ENCODE results near the gene CNFN.
"Not testable (repeated sequence)": the region's sequence is repeated elsewhere in the genome, so short reads cannot be mapped to it uniquely, and the experiment has no call there.

The CNFN gene

GRCh38 chr19:42348211-42348610 lies 41.9 kb downstream of the CNFN start:
- DNase-seq: no peak

- no peak for DNase-seq
Observed at GRCh38 chr19:42345191-42345812, 44.8 kb downstream of the CNFN start.

GRCh38 chr19:42344336-42344893 lies 45.7 kb downstream of the CNFN start:
- DNase-seq: no peak

GRCh38 chr19:42343344-42344110 lies 46.6 kb downstream of the CNFN start:
- DNase-seq: no peak

GRCh38 chr19:42339922-42340321 lies 50.2 kb downstream of the CNFN start:
- not testable (repeated sequence) for DNase-seq

GRCh38 chr19:42339126-42339860 lies 50.8 kb downstream of the CNFN start:
- DNase-seq: not testable (repeated sequence)
